Stimulated activated naive CD8-positive, alpha-beta T cell treated with anti-CD3 and anti-CD28 coated beads, Interleukin-15, amount 100 ng/mL, for 72 hours (primary cell): ENCODE measurements around the gene ZP2.
"Not testable (repeated sequence)": the region's sequence is repeated elsewhere in the genome, so short reads cannot be mapped to it uniquely, and the experiment has no call there.

Experiments used
- ATAC-seq: fragments of 150-1000 bp; cut with Tn5 transposase; 2 replicates; pipeline ENCODE4 v1.10.0; 2021; ENCODE audit warnings: mild to moderate bottlenecking, moderate library complexity
- DNase-seq, 2 donors: peaks; one replicate each; pipeline ENCODE4 v3.0.0; 2021 to 2022
- H3K27ac Mint-ChIP-seq, 2 donors: one replicate each; pipeline ENCODE4 v1.8.0; 2022; ENCODE audit warnings: mild to moderate bottlenecking in 2 of 2, mixed read lengths in 2 of 2, moderate library complexity in 2 of 2
- H3K27me3 Mint-ChIP-seq: one replicate; pipeline ENCODE4 v1.8.0; 2022; ENCODE audit warnings: mixed read lengths
- H3K4me1 Mint-ChIP-seq: one replicate; pipeline ENCODE4 v1.8.0; 2022; ENCODE audit warnings: mild to moderate bottlenecking, mixed read lengths
- H3K4me3 Mint-ChIP-seq, 2 donors: one replicate each; pipeline ENCODE4 v1.8.0; 2022; ENCODE audit warnings: mild to moderate bottlenecking in 2 of 2, mixed read lengths in 2 of 2, moderate library complexity in 1 of 2
- H3K9me3 Mint-ChIP-seq, 2 donors: one replicate each; pipeline ENCODE4 v1.8.0; 2022; ENCODE audit warnings: mixed read lengths in 2 of 2

Gene ZP2

GRCh38 chr16:21169249-21169981 is 42.0 kb downstream of the ZP2 start:
- peak; percentile 43 for ATAC-seq
- Mint-ChIP-seq H3K27me3 (no peaks in the 10 kb centered on the region), H3K4me1 (no peaks in the 10 kb centered on the region), H3K27ac (no peak overlapping the region), H3K4me3 (no peak overlapping the region), H3K9me3 (no peaks in the 10 kb centered on the region)
- no peak for DNase-seq

DNA sequence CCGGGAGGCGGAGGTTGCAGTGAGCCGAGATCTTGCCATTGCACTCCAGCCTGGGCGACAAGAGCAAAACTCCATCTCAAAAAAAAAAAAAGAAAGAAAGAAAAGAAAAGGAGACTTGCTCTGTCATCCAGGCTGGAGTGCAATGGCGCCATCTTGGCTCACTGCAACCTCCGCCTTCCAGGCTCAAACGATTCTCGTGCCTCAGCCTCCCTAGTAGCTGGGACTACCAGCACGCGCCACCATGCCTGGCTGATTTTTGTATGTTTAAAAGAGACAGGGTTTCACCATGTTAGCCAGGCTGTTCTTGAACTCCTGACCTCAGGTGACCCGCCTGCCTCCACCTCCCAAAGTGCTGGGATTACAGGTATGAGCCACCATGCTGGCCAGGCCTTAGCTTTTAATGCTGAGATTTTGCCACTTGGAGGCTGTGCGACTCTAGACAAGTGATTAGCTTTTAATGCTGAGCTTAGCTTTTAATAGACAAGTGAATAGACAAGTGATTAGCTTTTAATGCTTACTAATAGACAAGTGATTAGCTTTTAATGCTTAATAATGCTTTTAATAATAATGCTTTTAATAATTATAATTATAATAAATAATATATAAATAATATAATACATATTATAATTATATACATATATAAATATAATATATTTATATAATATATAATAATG is 43.3 kb downstream of the ZP2 start:
- no peaks in the 10 kb centered on the region for H3K27me3 Mint-ChIP-seq
- H3K4me3 Mint-ChIP-seq, result no peak overlapping the region
- H3K4me1 Mint-ChIP-seq, result no peaks in the 10 kb centered on the region
- DNase-seq (peak in 1 of 2 donors; percentile 19), ATAC-seq (no peak)
- no peaks in the 10 kb centered on the region for H3K9me3 Mint-ChIP-seq
- no peak overlapping the region for H3K27ac Mint-ChIP-seq

DNA sequence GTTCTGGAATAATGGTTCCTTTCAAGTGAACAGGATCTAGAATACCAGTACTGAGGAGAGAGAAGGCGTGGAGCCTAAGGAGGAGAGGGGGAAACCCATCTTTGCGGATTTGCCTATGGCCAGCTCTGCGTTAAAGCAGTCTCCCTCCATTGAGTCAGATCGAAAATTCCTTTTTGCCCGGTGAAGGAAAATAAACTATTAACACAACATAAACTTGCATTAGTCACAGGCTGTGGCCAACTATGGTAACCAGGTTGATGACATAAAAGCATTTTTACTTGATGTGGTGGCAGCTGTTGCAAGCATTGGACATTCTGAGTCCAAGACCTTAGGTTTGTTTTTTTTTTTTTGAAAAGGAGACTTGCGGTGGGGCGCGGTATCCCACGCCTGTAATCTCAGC is 44.0 kb downstream of the ZP2 start:
- Mint-ChIP-seq H3K27ac (no peak overlapping the region), H3K4me3 (no peak overlapping the region), H3K9me3 (no peaks in the 10 kb centered on the region), H3K27me3 (no peaks in the 10 kb centered on the region), H3K4me1 (no peaks in the 10 kb centered on the region)
- DNase-seq, result no peak
- ATAC-seq, result peak; percentile 54

GRCh38 chr16:21166561-21166961 is 44.8 kb downstream of the ZP2 start:
- DNase-seq (no peak), ATAC-seq (no peak)
- H3K27ac Mint-ChIP-seq, result peak overlapping the region in 1 of 2 donors; percentile 35
- H3K27me3 Mint-ChIP-seq, result no peaks in the 10 kb centered on the region
- H3K4me1 Mint-ChIP-seq, result no peaks in the 10 kb centered on the region
- H3K4me3 Mint-ChIP-seq, result no peak overlapping the region
- H3K9me3 Mint-ChIP-seq, result no peaks in the 10 kb centered on the region

DNA sequence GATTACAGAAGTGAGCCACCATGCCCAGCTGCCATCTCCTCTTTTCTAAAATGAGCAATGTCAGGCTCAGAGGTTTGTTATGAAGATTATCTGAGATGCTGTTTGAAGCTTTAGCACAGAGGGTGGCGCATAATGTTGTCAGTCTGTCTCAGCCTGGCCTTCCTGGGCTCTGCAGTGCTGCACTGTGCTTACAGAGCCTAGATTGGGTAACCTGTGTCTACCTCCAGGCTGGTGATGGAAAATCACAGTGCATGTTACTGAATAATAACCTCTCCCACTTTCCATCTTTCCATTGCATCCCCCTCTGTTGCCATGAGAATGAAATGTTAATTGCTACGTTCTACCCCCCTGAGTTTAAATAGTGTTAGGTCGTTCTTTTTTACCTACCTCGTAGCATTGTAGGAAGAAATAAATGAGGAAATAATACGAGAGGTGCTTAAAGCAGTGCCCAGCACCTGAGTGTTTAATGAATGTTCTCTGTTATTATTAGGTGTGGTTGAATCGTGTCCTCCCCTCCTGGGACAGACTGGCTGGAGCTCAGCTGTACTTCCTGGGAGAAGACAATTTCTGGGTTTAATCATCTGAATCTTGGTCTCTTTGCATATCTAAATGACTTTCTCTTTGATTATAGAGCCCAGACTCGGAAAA is 46.7 kb downstream of the ZP2 start:
- Mint-ChIP-seq H3K27me3 (no peaks in the 10 kb centered on the region), H3K27ac (no peak overlapping the region), H3K4me1 (peaks cover 2% of the 10 kb centered on the region), H3K9me3 (no peaks in the 10 kb centered on the region), H3K4me3 (no peak overlapping the region)
- ATAC-seq (no peak), DNase-seq (no peak)

- H3K4me1 Mint-ChIP-seq, result peaks cover 12% of the 10 kb centered on the region
- ATAC-seq, result no peak
Observed at GRCh38 chr16:21163576-21163975, 47.8 kb downstream of the ZP2 start.

GRCh38 chr16:21162661-21163151 is 48.7 kb downstream of the ZP2 start:
- Mint-ChIP-seq H3K4me1 (peaks cover 19% of the 10 kb centered on the region), H3K27ac (peak overlapping the region in 1 of 2 donors; percentile 19), H3K4me3 (no peak overlapping the region), H3K27me3 (no peaks in the 10 kb centered on the region), H3K9me3 (no peaks in the 10 kb centered on the region)
- DNase-seq (no peak), ATAC-seq (no peak)

More at GRCh38 chr16:21163576-21163975, 47.8 kb downstream of the ZP2 start:
- Mint-ChIP-seq H3K9me3 (no peaks in the 10 kb centered on the region), H3K27me3 (no peaks in the 10 kb centered on the region), H3K4me3 (no peak overlapping the region), H3K27ac (no peak overlapping the region)
- DNase-seq, result no peak

DNA sequence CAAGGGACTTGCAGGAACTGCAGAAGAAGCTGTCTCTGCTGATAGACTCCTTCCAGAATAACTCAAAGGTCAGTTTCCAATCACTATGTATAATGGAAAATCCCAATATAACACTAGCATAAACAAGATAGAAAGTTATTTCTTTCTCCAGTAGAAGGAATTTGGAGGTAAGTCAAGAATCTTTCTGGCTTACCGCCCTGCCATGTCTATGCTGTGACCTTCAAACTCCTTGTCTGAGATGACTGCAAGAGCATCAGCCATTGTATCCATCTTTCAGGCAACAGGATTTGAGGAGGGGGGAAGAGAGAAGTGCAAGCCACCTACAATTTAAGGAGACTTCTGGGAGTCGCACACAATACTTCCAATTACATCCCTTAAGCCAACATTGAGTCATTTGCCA is 50.2 kb downstream of the ZP2 start:
- Mint-ChIP-seq H3K4me1 (peaks cover 23% of the 10 kb centered on the region), H3K9me3 (no peaks in the 10 kb centered on the region), H3K27me3 (no peaks in the 10 kb centered on the region), H3K4me3 (no peak overlapping the region), H3K27ac (no peak overlapping the region)
- ATAC-seq (no peak), DNase-seq (no peak)

DNA sequence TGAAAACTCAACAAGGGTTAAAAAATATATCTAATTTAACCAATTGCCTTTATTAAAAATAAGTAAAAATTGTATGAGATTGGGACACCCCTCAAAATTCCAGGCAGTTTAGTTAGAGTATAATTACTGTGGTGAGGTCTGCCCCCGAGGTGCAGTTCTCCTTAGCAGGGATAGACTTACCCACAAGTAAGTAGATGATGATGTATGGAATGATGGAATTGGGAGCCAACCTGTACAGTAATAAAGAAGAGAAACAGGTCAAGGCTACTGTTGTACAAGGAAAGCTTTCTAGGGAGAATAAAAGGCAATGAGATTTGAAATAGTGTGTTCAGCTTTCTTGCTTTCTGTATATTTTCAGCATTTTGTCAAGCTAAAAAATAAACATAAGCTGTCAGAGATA is 51.1 kb downstream of the ZP2 start:
- ATAC-seq (no peak), DNase-seq (no peak)
- Mint-ChIP-seq H3K4me3 (no peak overlapping the region), H3K27ac (no peak overlapping the region), H3K9me3 (no peaks in the 10 kb centered on the region), H3K4me1 (peaks cover 23% of the 10 kb centered on the region), H3K27me3 (no peaks in the 10 kb centered on the region)

GRCh38 chr16:21159281-21159951 is 52.0 kb downstream of the ZP2 start:
- peak overlapping the region; percentile 94 for H3K4me3 Mint-ChIP-seq
- peak in 1 of 2 donors; percentile 10 for DNase-seq
- H3K27me3 Mint-ChIP-seq, result no peaks in the 10 kb centered on the region
- no peaks in the 10 kb centered on the region for H3K9me3 Mint-ChIP-seq
- H3K27ac Mint-ChIP-seq, result peak overlapping the region in 1 of 2 donors; percentile 30
- H3K4me1 Mint-ChIP-seq, result peaks cover 23% of the 10 kb centered on the region
- no peak for ATAC-seq

DNA sequence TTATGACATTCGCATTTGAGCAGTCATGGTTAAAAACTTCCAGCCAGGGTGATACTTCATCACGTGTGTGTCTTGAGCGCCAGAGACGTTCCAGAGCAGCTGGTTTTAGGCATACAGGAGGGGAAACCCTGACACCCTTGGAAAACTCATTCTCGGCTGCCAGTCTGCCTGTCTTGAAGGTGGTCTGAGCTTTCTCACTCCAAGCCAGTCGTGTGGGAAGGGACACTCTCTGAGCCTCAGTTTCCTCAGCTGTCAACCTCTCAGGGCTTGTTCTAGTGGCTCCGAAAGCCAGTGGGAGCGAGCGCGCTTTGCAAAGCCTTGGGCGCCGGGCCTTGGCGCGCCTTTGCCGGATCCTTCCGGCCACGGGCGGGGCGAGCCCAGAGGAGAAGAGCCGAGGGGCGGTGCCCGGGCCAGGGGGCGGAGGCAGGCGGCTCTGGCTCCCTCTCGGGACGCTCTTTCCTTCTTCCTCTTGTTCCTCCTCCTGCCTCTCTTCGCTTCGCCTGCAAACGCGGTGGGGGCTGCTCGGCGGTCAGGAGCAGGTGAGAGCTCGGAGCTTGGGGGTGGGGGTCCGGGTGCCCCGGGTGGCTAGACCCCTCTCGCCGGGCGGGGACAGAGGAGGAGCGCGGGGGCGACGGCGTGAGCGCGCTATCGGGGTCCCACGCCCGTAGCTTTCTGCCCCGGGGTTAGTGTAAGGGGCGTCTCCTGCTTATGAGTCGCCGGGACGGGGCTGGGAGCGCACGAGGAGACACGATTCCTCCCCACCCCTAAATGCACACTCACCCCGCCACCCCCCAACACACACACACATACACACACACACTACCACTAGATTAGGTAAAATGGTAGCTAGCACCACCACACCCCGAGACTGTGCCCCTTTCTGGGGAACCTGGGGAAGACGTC is 52.9 kb downstream of the ZP2 start, which contains the start of gene LDAF1:
Gene LDAF1, plus strand, starts transcription at position 467 of the 903 bp plus-strand sequence. CDS start 2,509 bp downstream, outside the sequence.
- peak within 1 kb of the TSS; percentile 57 to 85 for H3K27ac Mint-ChIP-seq
- peak within 1 kb of the TSS; percentile 94 for H3K4me3 Mint-ChIP-seq
- H3K9me3 Mint-ChIP-seq, result no peaks in the 10 kb centered on the region
- peak; percentile 98 for ATAC-seq
- H3K4me1 Mint-ChIP-seq, result peaks cover 23% of the 10 kb centered on the region
- peak; percentile 76 for DNase-seq
- H3K27me3 Mint-ChIP-seq, result no peaks in the 10 kb centered on the region

DNA sequence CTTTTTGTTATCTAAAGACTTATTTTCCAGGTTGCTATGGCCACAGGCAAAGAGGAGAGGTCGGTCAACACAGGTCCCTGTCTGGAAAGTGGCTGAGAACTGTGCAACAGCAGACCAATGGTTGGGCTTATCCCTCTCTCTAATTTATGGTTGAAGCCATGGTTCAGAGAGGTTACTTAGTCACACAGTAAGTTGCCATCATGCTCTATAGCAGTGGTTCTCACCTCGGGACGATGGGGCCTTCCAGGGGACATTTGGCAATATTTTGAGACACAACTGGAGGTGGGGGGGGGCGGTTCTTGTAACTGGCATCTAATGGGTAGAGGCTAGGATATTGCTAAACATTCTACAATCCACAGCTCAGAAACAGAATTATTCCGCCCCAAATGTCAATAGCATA is 53.7 kb downstream of the ZP2 start:
- no peak for ATAC-seq
- Mint-ChIP-seq H3K27me3 (no peaks in the 10 kb centered on the region), H3K9me3 (no peaks in the 10 kb centered on the region), H3K4me3 (peak overlapping the region; percentile 24 to 94), H3K4me1 (peaks cover 23% of the 10 kb centered on the region), H3K27ac (no peak overlapping the region)
- DNase-seq, result no peak

- Mint-ChIP-seq H3K4me1 (peaks cover 23% of the 10 kb centered on the region), H3K9me3 (no peaks in the 10 kb centered on the region), H3K27ac (no peak overlapping the region), H3K4me3 (no peak overlapping the region), H3K27me3 (no peaks in the 10 kb centered on the region)
- DNase-seq, result no peak
- ATAC-seq, result no peak
Observed at GRCh38 chr16:21156767-21157467, 54.5 kb downstream of the ZP2 start.

- H3K27me3 Mint-ChIP-seq, ATAC-seq, H3K9me3 Mint-ChIP-seq, H3K27ac Mint-ChIP-seq, H3K4me3 Mint-ChIP-seq, DNase-seq: not testable (repeated sequence)
- H3K4me1 Mint-ChIP-seq, result peaks cover 23% of the 10 kb centered on the region
Observed at GRCh38 chr16:21156011-21156410, 55.4 kb downstream of the ZP2 start.
